SK-N-SH (cell line): Measurements from ENCODE around the gene ARHGEF1.

Experiments used
- SIN3A ChIP-seq: IDR thresholded peaks from 2 replicates; pipeline ENCODE4 v1.6.1; 2012; ENCODE audit warnings: low read depth, mild to moderate bottlenecking, low read length, moderate library complexity, borderline replicate concordance
- YY1 ChIP-seq: IDR thresholded peaks from 2 replicates; pipeline ENCODE4 v1.4.0; 2012; ENCODE audit warnings: low read depth, mild to moderate bottlenecking
- TF ChIP-seq, protein P1 (sequence below): fragments of 200-600 bp; sonication (generic); IDR thresholded peaks from 2 replicates; pipeline ENCODE4 v1.6.1; 2017; ENCODE audit warnings: antibody characterized with exemption, mild to moderate bottlenecking, moderate library complexity

DNA sequence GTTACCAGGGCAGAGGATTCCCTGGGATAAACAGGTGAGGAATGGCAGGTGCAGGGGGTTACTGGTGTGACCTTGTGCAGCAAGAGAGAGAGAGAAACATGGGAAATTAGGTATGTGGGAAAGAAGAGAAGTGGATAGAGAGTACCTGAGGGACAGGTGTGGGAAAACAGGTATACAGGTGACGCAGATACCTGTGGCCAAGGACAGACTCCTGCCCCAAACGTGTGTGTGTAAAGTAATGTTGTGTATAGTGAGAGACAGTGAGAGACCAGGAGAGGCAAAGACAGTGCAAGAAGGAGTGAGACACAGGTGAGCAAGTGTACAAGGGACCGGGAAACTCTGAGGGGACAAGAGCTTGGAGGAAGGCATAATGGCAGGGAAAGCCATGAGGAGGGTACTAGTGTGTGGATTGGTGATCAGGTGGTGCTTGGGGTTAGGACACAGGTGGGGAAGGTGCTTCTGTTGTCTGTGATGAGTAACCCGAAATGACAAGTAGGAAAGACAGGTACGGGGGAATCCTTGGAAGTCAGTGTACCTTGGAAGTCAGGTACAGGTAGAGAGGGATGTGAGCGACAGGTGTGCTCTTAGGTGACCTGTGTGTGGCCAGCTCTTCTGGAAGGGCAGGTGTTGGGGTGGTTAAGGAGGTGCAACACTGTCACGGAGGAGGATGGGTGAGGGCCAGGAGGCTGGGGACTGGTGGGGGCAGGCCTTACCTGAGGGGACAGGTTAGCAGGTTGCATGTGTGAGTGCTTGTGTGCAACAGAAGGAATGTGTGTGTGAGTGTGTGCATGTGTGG lies 42.4 kb downstream of the ARHGEF1 start:
- TF ChIP-seq, protein P1, sequence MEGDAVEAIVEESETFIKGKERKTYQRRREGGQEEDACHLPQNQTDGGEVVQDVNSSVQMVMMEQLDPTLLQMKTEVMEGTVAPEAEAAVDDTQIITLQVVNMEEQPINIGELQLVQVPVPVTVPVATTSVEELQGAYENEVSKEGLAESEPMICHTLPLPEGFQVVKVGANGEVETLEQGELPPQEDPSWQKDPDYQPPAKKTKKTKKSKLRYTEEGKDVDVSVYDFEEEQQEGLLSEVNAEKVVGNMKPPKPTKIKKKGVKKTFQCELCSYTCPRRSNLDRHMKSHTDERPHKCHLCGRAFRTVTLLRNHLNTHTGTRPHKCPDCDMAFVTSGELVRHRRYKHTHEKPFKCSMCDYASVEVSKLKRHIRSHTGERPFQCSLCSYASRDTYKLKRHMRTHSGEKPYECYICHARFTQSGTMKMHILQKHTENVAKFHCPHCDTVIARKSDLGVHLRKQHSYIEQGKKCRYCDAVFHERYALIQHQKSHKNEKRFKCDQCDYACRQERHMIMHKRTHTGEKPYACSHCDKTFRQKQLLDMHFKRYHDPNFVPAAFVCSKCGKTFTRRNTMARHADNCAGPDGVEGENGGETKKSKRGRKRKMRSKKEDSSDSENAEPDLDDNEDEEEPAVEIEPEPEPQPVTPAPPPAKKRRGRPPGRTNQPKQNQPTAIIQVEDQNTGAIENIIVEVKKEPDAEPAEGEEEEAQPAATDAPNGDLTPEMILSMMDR: no peak
- TF ChIP-seq SIN3A (no peak), YY1 (no peak)
